Esophagus squamous epithelium (tissue), 5 donors: ENCODE results near the gene KCNJ6. TPM values are rescaled to one million over a fixed set of nuclear protein-coding genes. Genes with fewer than 3 reads are reported as not detected.
"Not testable (repeated sequence)": the region's sequence is repeated elsewhere in the genome, so short reads cannot be mapped to it uniquely, and the experiment has no call there.

ENCODE experiments used
- DNase-seq: peaks from one replicate; lab custom pipeline; 2025; lab: John Stamatoyannopoulos, UW
- H3K27ac ChIP-seq, 4 donors: fragments of 200-600 bp; sonication (generic); one replicate each; pipeline ENCODE4 v1.5.1; 2016 to 2019; ENCODE audit warnings: mild to moderate bottlenecking in 1 of 4
- H3K27me3 ChIP-seq, 4 donors: fragments of 200-600 bp; sonication (generic); 1 replicate in 3 of 4; 2 replicates in 1 of 4; pipeline versions ENCODE4 v1.5.1 to v1.6.0; 2017 to 2021; ENCODE audit warnings: antibody characterized with exemption in 1 of 4
- H3K36me3 ChIP-seq, 3 donors: fragments of 200-600 bp; sonication (generic); one replicate each; pipeline ENCODE4 v1.5.1; 2016 to 2019
- H3K4me1 ChIP-seq, 3 donors: fragments of 200-600 bp; sonication (generic); one replicate each; pipeline ENCODE4 v1.5.1; 2017 to 2019
- H3K4me3 ChIP-seq, 4 donors: fragments of 200-600 bp; sonication (generic); 1 replicate in 3 of 4; 2 replicates in 1 of 4; pipeline ENCODE4 v1.5.1; 2016 to 2019; ENCODE audit warnings: mild to moderate bottlenecking in 2 of 4, moderate library complexity in 1 of 4
- H3K9me3 ChIP-seq, 3 donors: fragments of 200-600 bp; sonication (generic); one replicate each; pipeline ENCODE4 v1.5.1; 2016 to 2019
- CTCF ChIP-seq, 6 experiments: fragments of 450-650 bp in 4 of 6; fragments of 200-600 bp in 2 of 6; sonication (generic) in 2 of 6; IDR thresholded peaks; one replicate each; pipeline ENCODE4 v1.5.1; 2016 to 2019; ENCODE audit warnings: antibody characterized with exemption in 6 of 6, mild to moderate bottlenecking in 4 of 6, moderate library complexity in 4 of 6
- POLR2A ChIP-seq, 4 donors: fragments of 450-650 bp; IDR thresholded peaks; one replicate each; pipeline ENCODE4 v1.6.1; 2017; ENCODE audit warnings: antibody characterized with exemption in 4 of 4, mild to moderate bottlenecking in 4 of 4, moderate library complexity in 3 of 4
- WGBS, 2 donors: methylation state at CpG; one replicate each; pipeline ENCODE4 v1.1.5; 2018; 5-methylcytosine and 5-hydroxymethylcytosine counted together
- intact Hi-C: fragments of 100-400 bp; cut with DNase I; formaldehyde crosslinking; loops from one replicate; pipeline ENCODE4 v1.15.0; 2022
- total RNA-seq, 4 donors: library from RNA; depleted of rRNA; stranded (reverse); fragments of >200 nt; gene quantifications; one replicate each; pipeline ENCODE4 v1.1.0, GENCODE V29; 2016
- donor health status: DM: yes; HTN: yes; CAD: no.

The KCNJ6 gene
- total RNA-seq, 4 donors from 2014 or later: not detected

GRCh38 chr21:37655611-37656300 lies 260.5 kb downstream of the KCNJ6 start:
- H3K36me3 ChIP-seq: no peaks in the 10 kb centered on the region
- TF ChIP-seq CTCF (IDR thresholded peaks at IDR 0.05): no peak
- no peak for TF ChIP-seq POLR2A (IDR thresholded peaks at IDR 0.05)
- peaks cover 0 to 11% (median 0%) of the 10 kb centered on the region in 4 donors for H3K27me3 ChIP-seq
- peaks cover 12 to 28% (median 25%) of the 10 kb centered on the region in 3 donors for H3K4me1 ChIP-seq
- H3K27ac ChIP-seq: no peak overlapping the region
- WGBS, 2 donors: 68 to 93% methylated on average over 2 to 3 of the region's 6 CpGs
- DNase-seq: no peak
- H3K4me3 ChIP-seq: no peak overlapping the region
- intact Hi-C loops: no loop called here
- H3K9me3 ChIP-seq: no peaks in the 10 kb centered on the region

GRCh38 chr21:37654596-37654995 lies 261.7 kb downstream of the KCNJ6 start:
- no peak for DNase-seq
- 80 to 100% methylated on average over 2 to 3 of the region's 4 CpGs for WGBS, 2 donors
- intact Hi-C loops: no loop called here

GRCh38 chr21:37653201-37653600 lies 263.1 kb downstream of the KCNJ6 start:
- no peak for DNase-seq
- H3K27me3 ChIP-seq: peaks cover 0 to 11% (median 0%) of the 10 kb centered on the region in 4 donors
- no peaks in the 10 kb centered on the region for H3K36me3 ChIP-seq
- TF ChIP-seq POLR2A (IDR thresholded peaks at IDR 0.05) (no peak), CTCF (IDR thresholded peaks at IDR 0.05) (no peak)
- 74 to 78% methylated on average over 4 of the region's 4 CpGs for WGBS, 2 donors
- intact Hi-C loops: no loop called here
- no peak overlapping the region for H3K4me3 ChIP-seq
- no peak overlapping the region for H3K27ac ChIP-seq
- H3K4me1 ChIP-seq: peaks cover under 1 to 12% (median 7%) of the 10 kb centered on the region in 3 donors
- H3K9me3 ChIP-seq: no peaks in the 10 kb centered on the region

More at GRCh38 chr21:37654596-37654995, 261.7 kb downstream of the KCNJ6 start:
- Histone ChIP-seq H3K27me3 (peaks cover 0 to 11% (median 0%) of the 10 kb centered on the region in 4 donors), H3K36me3 (no peaks in the 10 kb centered on the region), H3K9me3 (no peaks in the 10 kb centered on the region), H3K27ac (no peak overlapping the region), H3K4me3 (no peak overlapping the region), H3K4me1 (peaks cover 12 to 24% (median 21%) of the 10 kb centered on the region in 3 donors)
- TF ChIP-seq CTCF (IDR thresholded peaks at IDR 0.05) (no peak), POLR2A (IDR thresholded peaks at IDR 0.05) (no peak)

- Histone ChIP-seq H3K27ac (no peak overlapping the region), H3K4me3 (no peak overlapping the region), H3K9me3 (no peaks in the 10 kb centered on the region), H3K27me3 (peaks cover 0 to 4% (median 0%) of the 10 kb centered on the region in 4 donors), H3K4me1 (peaks cover 0 to 24% (median 5%) of the 10 kb centered on the region in 3 donors), H3K36me3 (no peaks in the 10 kb centered on the region)
- intact Hi-C loops: no loop called here
- 27 to 66% methylated on average over 3 of the region's 4 CpGs for WGBS, 2 donors
- TF ChIP-seq POLR2A (IDR thresholded peaks at IDR 0.05) (no peak), CTCF (IDR thresholded peaks at IDR 0.05) (no peak)
- no peak for DNase-seq
Observed at GRCh38 chr21:37647781-37648180, 268.5 kb downstream of the KCNJ6 start.

- H3K27me3 ChIP-seq, intact Hi-C loops, H3K27ac ChIP-seq, DNase-seq, H3K9me3 ChIP-seq, H3K4me3 ChIP-seq, H3K36me3 ChIP-seq: not testable (repeated sequence)
- H3K4me1 ChIP-seq: peaks cover 0 to 24% (median 5%) of the 10 kb centered on the region in 3 donors
- WGBS, 2 donors: 73 to 86% methylated on average over 12 of the region's 12 CpGs
Observed at GRCh38 chr21:37646761-37647160, 269.5 kb downstream of the KCNJ6 start.
